Body of pancreas (tissue), 4 donors: Measurements from ENCODE around the gene FADS3. TPM values are rescaled to one million over a fixed set of nuclear protein-coding genes. Genes with fewer than 3 reads are reported as not detected.

Source experiments
- ATAC-seq: fragments of 150-250 bp; one replicate; pipeline ENCODE4 v1.9.1; 2016
- DNase-seq, 4 donors: peaks; one replicate each; pipeline ENCODE4 v3.0.0-alpha.2; 2019
- H3K27ac ChIP-seq, 4 donors: fragments of 200-600 bp; sonication (generic); 1 replicate in 3 of 4; 2 replicates in 1 of 4; pipeline versions ENCODE4 v1.5.1 to v1.6.1; 2016 to 2019; ENCODE audit warnings: mild to moderate bottlenecking in 1 of 4, mixed read lengths in 1 of 4, moderate library complexity in 1 of 4
- H3K27me3 ChIP-seq, 2 donors: fragments of 200-600 bp; sonication (generic); one replicate each; pipeline ENCODE4 v1.6.0; 2016; ENCODE audit warnings: mild to moderate bottlenecking in 1 of 2
- H3K36me3 ChIP-seq, 2 donors: fragments of 200-600 bp; sonication (generic); replicated peaks in 1 of 2; 2 replicates each; pipeline ENCODE4 v1.5.1; 2016; ENCODE audit warnings: low read depth in 2 of 2; ENCODE audit not compliant: insufficient read depth in 1 of 2
- H3K4me1 ChIP-seq: fragments of 200-600 bp; sonication (generic); one replicate; pipeline ENCODE4 v1.6.0; 2016
- H3K4me3 ChIP-seq, 2 donors: fragments of 200-600 bp; sonication (generic); 1 replicate in 1 of 2; 2 replicates in 1 of 2; pipeline ENCODE4 v1.5.1; 2016 to 2019
- H3K9me3 ChIP-seq, 3 donors: fragments of 200-600 bp; sonication (generic); 1 replicate in 2 of 3; 2 replicates in 1 of 3; pipeline ENCODE4 v1.5.1; 2016
- POLR2A ChIP-seq, 3 donors: fragments of 450-650 bp; IDR thresholded peaks; one replicate each; pipeline ENCODE4 v1.6.1; 2016; ENCODE audit warnings: antibody characterized with exemption in 3 of 3, mild to moderate bottlenecking in 2 of 3
- WGBS, 2 donors: methylation state at CpG; one replicate each; pipeline ENCODE4 v1.1.5; 2017; 5-methylcytosine and 5-hydroxymethylcytosine counted together
- intact Hi-C: fragments of 100-400 bp; cut with DNase I; formaldehyde crosslinking; loops from one replicate; pipeline ENCODE4 v1.15.1; 2023
- total RNA-seq, 2 donors: library from RNA; depleted of rRNA; stranded (reverse); fragments of >200 nt; gene quantifications; one replicate each; pipeline ENCODE4 v1.1.0, GENCODE V29; 2016
- TF ChIP-seq, protein P1 (sequence below), 7 experiments: fragments of 450-650 bp in 4 of 7; fragments of 200-600 bp in 3 of 7; sonication (generic) in 3 of 7; IDR thresholded peaks; one replicate each; pipeline ENCODE4 v1.5.1; 2016 to 2019; ENCODE audit warnings: antibody characterized with exemption in 7 of 7

Gene FADS3
- total RNA-seq, 2 donors from 2014 or later = 30.9 to 33.0 TPM

DNA sequence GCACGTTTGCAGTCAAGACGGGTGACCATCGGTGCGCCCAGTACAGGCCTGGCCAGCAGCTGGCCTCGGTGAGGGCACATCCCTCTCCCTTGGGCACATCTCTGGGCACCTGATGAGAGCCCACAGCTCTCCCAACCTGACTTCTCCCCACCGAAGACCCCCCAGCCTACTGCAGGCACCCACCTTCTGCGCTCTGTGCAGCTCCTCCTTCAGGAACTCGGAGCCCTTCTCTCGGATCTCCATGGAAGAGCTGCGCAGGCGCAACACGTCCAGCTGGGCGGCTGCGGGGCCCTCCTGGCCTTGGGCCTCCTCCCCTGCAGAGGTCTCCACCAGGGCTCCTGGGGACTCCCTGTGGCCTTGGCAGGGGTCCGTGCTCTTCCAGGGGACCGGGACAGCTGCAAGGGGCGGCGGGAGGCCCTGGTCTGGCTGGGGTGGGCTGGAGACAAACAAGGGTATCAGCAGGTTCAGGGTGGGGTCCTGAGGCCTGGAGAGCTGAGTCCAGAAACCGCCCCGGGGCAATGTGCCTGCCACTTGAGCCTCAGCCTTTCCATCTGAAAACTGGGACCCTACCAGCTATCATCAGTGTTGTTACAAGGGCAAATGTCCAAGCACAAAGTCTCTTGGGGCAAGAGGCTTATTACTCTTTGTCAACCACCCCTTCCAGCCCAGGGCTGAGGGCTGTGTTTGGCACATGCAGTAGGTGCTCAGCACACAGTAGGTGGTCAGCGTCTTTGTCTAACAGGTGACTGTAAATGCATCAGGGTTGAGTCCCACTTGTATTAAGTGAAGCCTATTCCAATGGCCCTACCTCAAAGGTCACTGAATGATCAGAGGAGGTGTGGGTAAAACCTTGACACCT lies 16.8 kb upstream of the FADS3 start:
- no peaks in the 10 kb centered on the region for H3K27me3 ChIP-seq
- ATAC-seq (no peak), DNase-seq (no peak)
- no peaks in the 10 kb centered on the region for H3K9me3 ChIP-seq
- H3K36me3 ChIP-seq = no peaks in the 10 kb centered on the region
- no peaks in the 10 kb centered on the region for H3K4me1 ChIP-seq
- H3K27ac ChIP-seq = no peak overlapping the region
- no peak overlapping the region for H3K4me3 ChIP-seq
- TF ChIP-seq POLR2A (IDR thresholded peaks at IDR 0.05) = no peak
- TF ChIP-seq, protein P1, sequence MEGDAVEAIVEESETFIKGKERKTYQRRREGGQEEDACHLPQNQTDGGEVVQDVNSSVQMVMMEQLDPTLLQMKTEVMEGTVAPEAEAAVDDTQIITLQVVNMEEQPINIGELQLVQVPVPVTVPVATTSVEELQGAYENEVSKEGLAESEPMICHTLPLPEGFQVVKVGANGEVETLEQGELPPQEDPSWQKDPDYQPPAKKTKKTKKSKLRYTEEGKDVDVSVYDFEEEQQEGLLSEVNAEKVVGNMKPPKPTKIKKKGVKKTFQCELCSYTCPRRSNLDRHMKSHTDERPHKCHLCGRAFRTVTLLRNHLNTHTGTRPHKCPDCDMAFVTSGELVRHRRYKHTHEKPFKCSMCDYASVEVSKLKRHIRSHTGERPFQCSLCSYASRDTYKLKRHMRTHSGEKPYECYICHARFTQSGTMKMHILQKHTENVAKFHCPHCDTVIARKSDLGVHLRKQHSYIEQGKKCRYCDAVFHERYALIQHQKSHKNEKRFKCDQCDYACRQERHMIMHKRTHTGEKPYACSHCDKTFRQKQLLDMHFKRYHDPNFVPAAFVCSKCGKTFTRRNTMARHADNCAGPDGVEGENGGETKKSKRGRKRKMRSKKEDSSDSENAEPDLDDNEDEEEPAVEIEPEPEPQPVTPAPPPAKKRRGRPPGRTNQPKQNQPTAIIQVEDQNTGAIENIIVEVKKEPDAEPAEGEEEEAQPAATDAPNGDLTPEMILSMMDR (IDR thresholded peaks at IDR 0.05) = no peak
- intact Hi-C loops = no loop called here
- WGBS, 2 donors = 60 to 74% methylated on average over 3 to 19 of the region's 21 CpGs

GRCh38 chr11:61907282-61907681 lies 15.9 kb upstream of the FADS3 start:
- no peak overlapping the region for H3K4me3 ChIP-seq
- TF ChIP-seq POLR2A (IDR thresholded peaks at IDR 0.05) = no peak
- TF ChIP-seq, protein P1 (IDR thresholded peaks at IDR 0.05) = no peak
- intact Hi-C loops = no loop called here
- ATAC-seq = no peak
- H3K4me1 ChIP-seq = no peaks in the 10 kb centered on the region
- 87 to 88% methylated on average over 14 to 17 of the region's 19 CpGs for WGBS, 2 donors
- no peaks in the 10 kb centered on the region for H3K36me3 ChIP-seq
- H3K9me3 ChIP-seq = no peaks in the 10 kb centered on the region
- no peak overlapping the region for H3K27ac ChIP-seq
- DNase-seq = no peak
- H3K27me3 ChIP-seq = no peaks in the 10 kb centered on the region

- Histone ChIP-seq H3K9me3 (no peaks in the 10 kb centered on the region), H3K4me3 (no peak overlapping the region), H3K4me1 (no peaks in the 10 kb centered on the region), H3K27ac (no peak overlapping the region), H3K27me3 (no peaks in the 10 kb centered on the region), H3K36me3 (no peaks in the 10 kb centered on the region)
- 83 to 89% methylated on average over 10 to 14 of the region's 14 CpGs for WGBS, 2 donors
- DNase-seq (no peak), ATAC-seq (no peak)
- intact Hi-C loops = no loop called here
- TF ChIP-seq, protein P1 (IDR thresholded peaks at IDR 0.05) = no peak
- no peak for TF ChIP-seq POLR2A (IDR thresholded peaks at IDR 0.05)
Measured at GRCh38 chr11:61906522-61906909, 15.2 kb upstream of the FADS3 start.

GRCh38 chr11:61905801-61906521 lies 14.6 kb upstream of the FADS3 start:
- no peak for DNase-seq
- TF ChIP-seq, protein P1 (IDR thresholded peaks at IDR 0.05) = no peak
- no peak for TF ChIP-seq POLR2A (IDR thresholded peaks at IDR 0.05)
- no peaks in the 10 kb centered on the region for H3K9me3 ChIP-seq
- H3K4me3 ChIP-seq = no peak overlapping the region
- intact Hi-C loops = no loop called here
- no peak for ATAC-seq
- no peaks in the 10 kb centered on the region for H3K4me1 ChIP-seq
- H3K36me3 ChIP-seq = no peaks in the 10 kb centered on the region
- 82 to 83% methylated on average over 11 to 14 of the region's 14 CpGs for WGBS, 2 donors
- H3K27me3 ChIP-seq = no peaks in the 10 kb centered on the region
- no peak overlapping the region for H3K27ac ChIP-seq
